Measurements from ENCODE around the gene IL1RAPL1. TPM values are rescaled to one million over a fixed set of nuclear protein-coding genes. Genes with fewer than 3 reads are reported as not detected.

Gene IL1RAPL1
- total RNA-seq, 1 experiment from 2014 or later, result not detected

- no TSS peak for BruUV-seq (replicated peaks)
- no peaks in the 10 kb centered on the region for H3K4me1 Mint-ChIP-seq (ENCODE audit: low read depth, unreplicated experiment)
- intact Hi-C loops (cut with micrococcal nuclease; ENCODE audit: unreplicated experiment), result no loop called here
- peaks cover 3% of the 10 kb centered on the region for H3K9me3 Mint-ChIP-seq (ENCODE audit: low read depth, unreplicated experiment)
- TF ChIP-seq CTCF (IDR thresholded peaks at IDR 0.05; ENCODE audit: unreplicated experiment), result no peak
- H3K4me3 Mint-ChIP-seq (ENCODE audit: low read depth, unreplicated experiment), result no peak overlapping the region
- CTCF ChIA-PET, result no interaction called here
- no peak for DNase-seq
- H3K27me3 Mint-ChIP-seq (ENCODE audit: unreplicated experiment), result no peaks in the 10 kb centered on the region
- H3K36me3 Mint-ChIP-seq (ENCODE audit: insufficient read depth, unreplicated experiment), result no peaks in the 10 kb centered on the region
- no peak overlapping the region for H3K27ac Mint-ChIP-seq (ENCODE audit: unreplicated experiment)
Measured at GRCh38 chrX:28998609-28999135, 411.4 kb downstream of the IL1RAPL1 start.

- H3K4me3 Mint-ChIP-seq (ENCODE audit: low read depth, unreplicated experiment), result no peak overlapping the region
- no TSS peak for BruUV-seq (replicated peaks)
- CTCF ChIA-PET, result no interaction called here
- no peak for DNase-seq
- no peaks in the 10 kb centered on the region for H3K4me1 Mint-ChIP-seq (ENCODE audit: low read depth, unreplicated experiment)
- TF ChIP-seq CTCF (IDR thresholded peaks at IDR 0.05; ENCODE audit: unreplicated experiment), result no peak
- no peaks in the 10 kb centered on the region for H3K27me3 Mint-ChIP-seq (ENCODE audit: unreplicated experiment)
- no peak overlapping the region for H3K27ac Mint-ChIP-seq (ENCODE audit: unreplicated experiment)
- peaks cover 2% of the 10 kb centered on the region for H3K9me3 Mint-ChIP-seq (ENCODE audit: low read depth, unreplicated experiment)
- H3K36me3 Mint-ChIP-seq (ENCODE audit: insufficient read depth, unreplicated experiment), result no peaks in the 10 kb centered on the region
- intact Hi-C loops (cut with micrococcal nuclease; ENCODE audit: unreplicated experiment), result no loop called here
Measured at GRCh38 chrX:29012867-29013266, 425.6 kb downstream of the IL1RAPL1 start.

- no TSS peak for BruUV-seq (replicated peaks)
- H3K27me3 Mint-ChIP-seq (ENCODE audit: unreplicated experiment), result no peaks in the 10 kb centered on the region
- no peak overlapping the region for H3K4me3 Mint-ChIP-seq (ENCODE audit: low read depth, unreplicated experiment)
- CTCF ChIA-PET, result no interaction called here
- TF ChIP-seq CTCF (IDR thresholded peaks at IDR 0.05; ENCODE audit: unreplicated experiment), result no peak
- no peak overlapping the region for H3K27ac Mint-ChIP-seq (ENCODE audit: unreplicated experiment)
- peaks cover 5% of the 10 kb centered on the region for H3K9me3 Mint-ChIP-seq (ENCODE audit: low read depth, unreplicated experiment)
- no peaks in the 10 kb centered on the region for H3K4me1 Mint-ChIP-seq (ENCODE audit: low read depth, unreplicated experiment)
- no peaks in the 10 kb centered on the region for H3K36me3 Mint-ChIP-seq (ENCODE audit: insufficient read depth, unreplicated experiment)
- no peak for DNase-seq
- intact Hi-C loops (cut with micrococcal nuclease; ENCODE audit: unreplicated experiment), result no loop called here
Measured at GRCh38 chrX:29023207-29023606, 436.0 kb downstream of the IL1RAPL1 start.

- CTCF ChIA-PET, result no interaction called here
- no TSS peak for BruUV-seq (replicated peaks)
- Mint-ChIP-seq H3K27ac (ENCODE audit: unreplicated experiment) (no peak overlapping the region), H3K4me3 (ENCODE audit: low read depth, unreplicated experiment) (no peak overlapping the region), H3K36me3 (ENCODE audit: insufficient read depth, unreplicated experiment) (no peaks in the 10 kb centered on the region), H3K27me3 (ENCODE audit: unreplicated experiment) (no peaks in the 10 kb centered on the region), H3K4me1 (ENCODE audit: low read depth, unreplicated experiment) (no peaks in the 10 kb centered on the region), H3K9me3 (ENCODE audit: low read depth, unreplicated experiment) (peaks cover 2% of the 10 kb centered on the region)
- no peak for DNase-seq
- TF ChIP-seq CTCF (IDR thresholded peaks at IDR 0.05; ENCODE audit: unreplicated experiment), result no peak
- intact Hi-C loops (cut with micrococcal nuclease; ENCODE audit: unreplicated experiment), result no loop called here
Measured at GRCh38 chrX:29024871-29025270, 437.6 kb downstream of the IL1RAPL1 start.
